GM12878 (cell line): ENCODE measurements around the gene ARMC9. TPM values are rescaled to one million over a fixed set of nuclear protein-coding genes. Genes with fewer than 3 reads are reported as not detected.

Experiments
- ATAC-seq: fragments of 200-7000 bp; cut with Tn5 transposase; 3 replicates; pipeline ENCODE4 v1.9.1; 2020; ENCODE audit warnings: mild to moderate bottlenecking, moderate library complexity
- BruUV-seq: library from RNA; stranded (reverse); fragments of 400-500 nt; replicated peaks from 2 replicates; lab custom pipeline; 2021; lab: Mats Ljungman, UMichigan
- CTCF ChIA-PET: fragments of 300-600 bp; sonication (Branson Sonifier 250); formaldehyde crosslinking; extraction: SDS; loops from one replicate; lab custom pipeline; 2021; ENCODE audit warnings: inconsistent platforms; lab: Yijun Ruan, JAX
- POLR2A ChIA-PET: fragments of 350-600 bp; formaldehyde crosslinking; extraction: SDS; loops from one replicate; lab custom pipeline; 2021; ENCODE audit warnings: inconsistent platforms; lab: Charles Lee
- RAD21 ChIA-PET: fragments of 300-600 bp; sonication (Branson Sonifier 250); formaldehyde crosslinking; loops from one replicate; lab custom pipeline; 2023; ENCODE audit warnings: antibody characterized with exemption; ENCODE audit not compliant: unreplicated experiment; lab: Charles Lee
- SMC1A ChIA-PET: fragments of 300-600 bp; sonication (Branson Sonifier 250); formaldehyde crosslinking; loops from one replicate; lab custom pipeline; 2023; ENCODE audit not compliant: unreplicated experiment, uncharacterized antibody; lab: Charles Lee
- DNase-seq: peaks from one replicate; pipeline ENCODE4 v3.0.0-alpha.2; 2011; ENCODE audit warnings: low read depth, low spot score
- FAIRE-seq: peaks from 3 replicates; lab custom pipeline; 2011; peaks lifted over from hg19 to GRCh38; lab: Jason Lieb, UNC
- H2AFZ ChIP-seq: 2 replicates; pipeline ENCODE4 v1.6.0; 2011; ENCODE audit warnings: low read depth, low read length, control low read depth; ENCODE audit not compliant: control insufficient read depth
- H3K27ac ChIP-seq: 2 replicates; pipeline ENCODE4 v1.5.1; 2011; ENCODE audit warnings: control low read depth; ENCODE audit not compliant: control insufficient read depth, insufficient read depth
- H3K27me3 ChIP-seq, 2 experiments: replicated peaks in 1 of 2; 2 replicates each; pipeline versions ENCODE4 v1.6.0 to v1.6.1; 2011; ENCODE audit warnings: low read length in 1 of 2; ENCODE audit not compliant: control insufficient read depth in 2 of 2, insufficient read depth in 2 of 2
- H3K36me3 ChIP-seq, 2 experiments: 2 replicates each; pipeline ENCODE4 v1.5.1; 2011; ENCODE audit warnings: low read length in 1 of 2; ENCODE audit not compliant: control insufficient read depth in 2 of 2, insufficient read depth in 2 of 2
- H3K4me1 ChIP-seq: 2 replicates; pipeline ENCODE4 v1.6.1; 2011; ENCODE audit warnings: mild to moderate bottlenecking, low read length, moderate library complexity, mixed read lengths; ENCODE audit not compliant: control insufficient read depth, insufficient read depth
- H3K4me2 ChIP-seq: 2 replicates; pipeline ENCODE4 v1.6.0; 2011; ENCODE audit warnings: control low read depth; ENCODE audit not compliant: control insufficient read depth, insufficient read depth
- H3K4me3 ChIP-seq: fragments of 200-600 bp; sonication (generic); 2 replicates; pipeline ENCODE4 v1.5.1; 2016
- H3K79me2 ChIP-seq: 2 replicates; pipeline ENCODE4 v1.6.0; 2011; ENCODE audit warnings: low read length; ENCODE audit not compliant: control insufficient read depth, insufficient read depth
- H3K9ac ChIP-seq: 2 replicates; pipeline ENCODE4 v1.8.0; 2011; ENCODE audit warnings: low read length, control low read depth, mixed read lengths; ENCODE audit not compliant: control insufficient read depth, insufficient read depth
- H3K9me3 ChIP-seq: replicated peaks from 3 replicates; pipeline ENCODE4 v1.5.1; 2011; ENCODE audit warnings: mild to moderate bottlenecking, low read length; ENCODE audit not compliant: control insufficient read depth, insufficient read depth
- H4K20me1 ChIP-seq: 2 replicates; pipeline ENCODE4 v1.6.0; 2011; ENCODE audit not compliant: control insufficient read depth, insufficient read depth
- FOS ChIP-seq: IDR thresholded peaks from 3 replicates; pipeline ENCODE4 v1.6.1; 2011; ENCODE audit warnings: borderline replicate concordance; ENCODE audit not compliant: insufficient read length; ENCODE audit errors: extremely low read depth
- FOXM1 ChIP-seq: IDR thresholded peaks from 2 replicates; pipeline ENCODE4 v1.6.1; 2012; ENCODE audit warnings: low read depth, mild to moderate bottlenecking, inconsistent platforms, low read length, moderate library complexity
- NR2C1 ChIP-seq: fragments of 450-650 bp; IDR thresholded peaks from 2 replicates; pipeline ENCODE4 v1.6.1; 2017; ENCODE audit warnings: antibody characterized with exemption, mild to moderate bottlenecking, moderate library complexity
- SIX5 ChIP-seq: IDR thresholded peaks from 2 replicates; pipeline ENCODE4 v1.6.1; 2011; ENCODE audit warnings: mild to moderate bottlenecking, low read depth, low read length, moderate library complexity; ENCODE audit not compliant: severe bottlenecking
- ZBTB4 ChIP-seq: fragments of 450-650 bp; formaldehyde crosslinking; IDR thresholded peaks from 2 replicates; pipeline ENCODE4 v1.4.0; 2022; ENCODE audit warnings: mild to moderate bottlenecking, moderate library complexity
- WGBS: methylation state at CpG from one replicate; pipeline ENCODE4 v1.1.6; 2016; ENCODE audit warnings: low lambda C conversion rate; ENCODE audit not compliant: insufficient replicate concordance, insufficient coverage; ENCODE audit errors: missing lambda C conversion rate; 5-methylcytosine and 5-hydroxymethylcytosine counted together
- in situ Hi-C: fragments of 300-500 bp; cut with MboI; formaldehyde crosslinking; loops from 9 replicates; pipeline ENCODE4 v1.14.3; 2018; ENCODE audit warnings: mixed read lengths
- intact Hi-C: fragments of 100-400 bp; cut with micrococcal nuclease; formaldehyde crosslinking; loops from one replicate; pipeline ENCODE4 v1.14.2; 2022; ENCODE audit not compliant: unreplicated experiment
- polyA plus RNA-seq, 11 experiments: library from polyadenylated mRNA; depleted of rRNA in 4 of 11; unstranded in 6 of 11; stranded (reverse) in 5 of 11; fragments of >200 nt; fragmentation: Nextera tagmentation in 4 of 11; fragmentation: Illumina TruSeq in 1 of 11; extraction: Ambion mirVana in 4 of 11; extraction: Trizol in 1 of 11; gene quantifications; 1 replicate in 1 of 11; 2 replicates in 10 of 11; pipeline versions ENCODE4 v1.2.1 to v1.2.3, GENCODE V29; 2011 to 2016; ENCODE audit warnings: inconsistent platforms in 2 of 11, missing spikeins in 2 of 11, low read depth in 1 of 11
- total RNA-seq, 4 experiments: library from RNA; depleted of rRNA in 3 of 4; stranded (reverse); fragments of >200 nt in 3 of 4; fragmentation: Illumina TruSeq in 1 of 4; extraction: Trizol in 1 of 4; gene quantifications; 2 replicates each; pipeline versions ENCODE4 v1.2.1 to v1.2.3, GENCODE V29; 2013 to 2021

Gene ARMC9
- total and polyA plus RNA-seq, 10 of the 15 experiments (the other 5 are each of a cell fraction or from before 2014, with no cell fraction given): 3.8 to 21.8 (median 10.4) TPM

GRCh38 chr2:231243866-231244265 is 45.4 kb downstream of the ARMC9 start:
- POLR2A ChIA-PET: interaction anchor here (0.5 kb wide), 1 partner anchor 185 kb away, joined by 3 read pairs; no protein-coding TSS in a partner anchor

GRCh38 chr2:231244382-231245248 is 46.2 kb downstream of the ARMC9 start:
- SMC1A ChIA-PET: interaction anchor here (0.7 to 3.3 kb wide), 10 partner anchors 9 to 162 kb away, joined by 3 to 19 read pairs (median 4); no protein-coding TSS in a partner anchor
- H3K27ac ChIP-seq: no peak overlapping the region
- CTCF ChIA-PET: interaction anchor here (1.1 to 3.0 kb wide), 8 partner anchors 10 to 168 kb away, joined by 3 to 19 read pairs (median 6); no protein-coding TSS in a partner anchor
- no peaks in the 10 kb centered on the region for H3K4me1 ChIP-seq
- no peaks in the 10 kb centered on the region for H4K20me1 ChIP-seq
- no peak overlapping the region for H3K4me2 ChIP-seq
- POLR2A ChIA-PET: interaction anchor here (0.5 kb wide), 1 partner anchor 184 kb away, joined by 3 read pairs; no protein-coding TSS in a partner anchor
- H3K36me3 ChIP-seq: no peaks in the 10 kb centered on the region; a peak in 1 of 4 replicates
- ATAC-seq: no peak
- H3K79me2 ChIP-seq: no peaks in the 10 kb centered on the region
- no peak overlapping the region for H3K9ac ChIP-seq
- H3K4me3 ChIP-seq: no peak overlapping the region
- in situ Hi-C loops: no loop called here
- no peaks in the 10 kb centered on the region for H3K27me3 ChIP-seq
- FAIRE-seq: no peak
- intact Hi-C loops: no loop called here
- 74% methylated on average over 14 of the region's 15 CpGs for whole genome bisulfite sequencing
- RAD21 ChIA-PET: interaction anchor here (0.7 to 1.4 kb wide), 5 partner anchors 15 to 162 kb away, joined by 3 to 6 read pairs (median 3); no protein-coding TSS in a partner anchor
- H3K9me3 ChIP-seq: no peaks in the 10 kb centered on the region
- TF ChIP-seq ZBTB4 (CRISPR knock-in tag) (no peak), FOS (no peak), NR2C1 (no peak)
- BruUV-seq: no TSS peak
- H2AFZ ChIP-seq: no peak overlapping the region
- DNase-seq: no peak

More at GRCh38 chr2:231243866-231244265, 45.4 kb downstream of the ARMC9 start:
- WGBS: 85% methylated on average over 7 of the region's 7 CpGs
- ChIA-PET CTCF (interaction anchor here (1.0 to 3.0 kb wide), 8 partner anchors 14 to 208 kb away, joined by 3 to 19 read pairs (median 6); no protein-coding TSS in a partner anchor), RAD21 (interaction anchor here (0.7 to 1.4 kb wide), 4 partner anchors 59 to 170 kb away, joined by 3 to 4 read pairs (median 3); no protein-coding TSS in a partner anchor), SMC1A (interaction anchor here (0.7 to 3.3 kb wide), 10 partner anchors 9 to 341 kb away, joined by 3 to 19 read pairs (median 4); no protein-coding TSS in a partner anchor)
- no TSS peak for BruUV-seq
- no peak overlapping the region for H2AFZ ChIP-seq
- no peaks in the 10 kb centered on the region for H3K79me2 ChIP-seq
- no peak overlapping the region for H3K4me3 ChIP-seq
- H3K4me2 ChIP-seq: no peak overlapping the region
- no peaks in the 10 kb centered on the region for H3K36me3 ChIP-seq
- H3K27ac ChIP-seq: no peak overlapping the region
- intact Hi-C loops: no loop called here
- TF ChIP-seq SIX5 (no peak), FOXM1 (no peak)
- H3K4me1 ChIP-seq: no peaks in the 10 kb centered on the region
- H3K27me3 ChIP-seq: no peaks in the 10 kb centered on the region
- ATAC-seq (no peak), FAIRE-seq (no peak), DNase-seq (no peak)
- H3K9me3 ChIP-seq: no peaks in the 10 kb centered on the region
- no peak overlapping the region for H3K9ac ChIP-seq
- in situ Hi-C loops: no loop called here
- H4K20me1 ChIP-seq: no peaks in the 10 kb centered on the region
